NCI-H748 treated with DMSO at 0.1 percent for 48 hours (cell line): ENCODE measurements around the gene UCP3.

Source experiments
- DNase-seq: peaks from one replicate; lab custom pipeline; 2025; lab: John Stamatoyannopoulos, UW

The UCP3 gene, protein sequence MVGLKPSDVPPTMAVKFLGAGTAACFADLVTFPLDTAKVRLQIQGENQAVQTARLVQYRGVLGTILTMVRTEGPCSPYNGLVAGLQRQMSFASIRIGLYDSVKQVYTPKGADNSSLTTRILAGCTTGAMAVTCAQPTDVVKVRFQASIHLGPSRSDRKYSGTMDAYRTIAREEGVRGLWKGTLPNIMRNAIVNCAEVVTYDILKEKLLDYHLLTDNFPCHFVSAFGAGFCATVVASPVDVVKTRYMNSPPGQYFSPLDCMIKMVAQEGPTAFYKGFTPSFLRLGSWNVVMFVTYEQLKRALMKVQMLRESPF

DNA sequence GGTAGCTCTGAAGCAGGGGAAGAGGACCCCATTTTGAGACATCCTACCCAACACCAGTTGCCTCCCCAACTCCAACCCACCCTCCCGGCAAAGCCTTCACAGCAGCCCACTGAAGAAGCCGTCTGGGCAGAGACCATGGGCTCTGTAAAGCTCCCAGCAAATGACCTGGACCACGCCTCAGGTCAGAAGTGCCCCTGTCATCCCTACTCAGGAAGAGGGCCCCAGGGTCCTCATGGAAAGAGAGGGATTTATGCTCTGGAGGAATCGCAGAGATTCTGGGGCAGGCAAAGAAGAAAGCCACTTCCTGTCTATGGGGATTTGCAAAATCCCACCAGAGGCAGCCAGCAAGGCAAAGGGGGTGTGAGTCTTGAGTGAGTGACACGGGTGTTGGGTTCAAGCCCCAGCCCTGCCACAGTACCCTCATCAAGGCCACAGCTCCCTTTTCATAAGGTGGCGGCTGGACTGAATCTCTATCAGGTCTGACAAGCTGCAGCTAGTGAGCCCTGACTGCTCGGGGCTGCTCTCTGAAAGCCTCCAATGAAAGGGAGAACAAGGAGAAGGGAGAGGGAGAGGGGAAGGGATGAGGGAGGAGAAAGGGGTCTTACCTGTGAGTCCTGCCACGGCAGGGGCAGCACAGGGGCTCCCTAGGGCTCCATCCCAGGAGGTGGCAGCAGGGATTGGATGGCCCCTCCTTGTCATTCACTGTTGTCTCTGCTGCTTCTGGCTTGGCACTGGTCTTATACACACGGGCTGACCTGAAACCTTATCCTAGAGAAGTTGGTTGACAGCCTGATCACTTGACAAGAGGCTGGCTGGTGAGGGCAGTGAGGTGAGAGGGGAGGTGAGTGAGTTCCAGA is at the start of gene UCP3:
Gene UCP3 (minus strand): TSS at position 713 of the 857 bp plus-strand sequence. CDS start 2,043 bp downstream, outside the sequence.
- no peak for DNase-seq

DNA sequence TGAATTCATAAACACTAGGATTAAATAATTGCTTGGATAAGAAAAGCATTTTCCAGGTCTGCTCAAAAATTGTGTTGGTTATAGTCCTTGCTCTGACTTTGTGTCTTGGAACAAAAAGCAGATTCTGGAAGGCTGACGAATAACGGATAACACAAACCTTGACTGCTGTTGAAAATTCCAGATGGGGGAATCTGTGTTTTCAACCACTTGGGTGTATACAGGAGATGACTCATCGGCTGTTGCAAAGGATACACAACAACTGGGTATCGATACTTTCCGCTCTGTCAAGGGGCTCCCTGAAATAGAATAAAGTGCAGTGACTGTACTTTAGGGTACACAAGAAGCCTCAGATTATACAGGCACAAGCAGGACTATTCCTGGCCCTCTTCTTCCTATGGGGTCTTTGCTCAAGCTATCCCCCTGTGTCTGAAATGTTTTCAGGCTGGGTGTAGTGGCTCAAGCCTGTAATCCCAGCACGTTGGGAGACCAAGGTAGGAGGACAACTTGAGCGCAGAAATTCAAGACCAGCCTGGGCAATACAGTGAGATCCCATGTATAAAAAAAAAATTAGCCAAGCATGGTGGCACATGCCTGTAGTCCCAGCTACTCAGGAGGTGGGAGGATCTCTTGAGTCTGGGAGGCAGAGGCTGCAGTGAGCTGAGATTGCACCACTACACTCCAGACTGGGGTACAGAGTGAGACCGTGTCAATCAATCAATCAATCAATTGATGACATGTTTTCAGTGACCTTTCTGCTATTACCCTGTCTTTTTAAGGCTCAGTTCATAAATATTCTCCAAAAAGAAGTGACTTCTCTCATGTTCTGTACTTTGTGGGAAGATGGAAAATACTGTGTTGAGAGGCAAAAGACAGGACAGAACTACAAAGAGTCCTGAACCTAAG is 48.6 kb upstream of the UCP3 start:
- DNase-seq, result no peak

DNA sequence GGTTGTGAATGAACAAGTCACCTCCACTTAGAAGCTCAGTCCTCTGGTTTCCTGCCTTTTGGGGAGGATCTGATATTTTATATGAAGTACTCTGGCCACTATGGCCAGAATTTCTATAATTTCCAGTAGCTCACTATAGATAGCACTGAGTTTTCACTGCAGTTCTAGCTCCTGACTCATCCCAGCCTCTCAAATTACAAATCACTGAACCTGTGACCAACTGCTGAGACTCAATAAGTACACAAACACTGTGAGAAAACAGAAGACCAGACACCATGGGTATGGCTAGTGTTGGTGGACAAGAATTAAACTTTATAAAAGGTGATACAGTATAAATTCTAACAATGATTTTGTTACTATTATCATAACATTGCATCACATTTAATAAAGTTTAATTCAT is 47.1 kb upstream of the UCP3 start:
- no peak for DNase-seq

DNA sequence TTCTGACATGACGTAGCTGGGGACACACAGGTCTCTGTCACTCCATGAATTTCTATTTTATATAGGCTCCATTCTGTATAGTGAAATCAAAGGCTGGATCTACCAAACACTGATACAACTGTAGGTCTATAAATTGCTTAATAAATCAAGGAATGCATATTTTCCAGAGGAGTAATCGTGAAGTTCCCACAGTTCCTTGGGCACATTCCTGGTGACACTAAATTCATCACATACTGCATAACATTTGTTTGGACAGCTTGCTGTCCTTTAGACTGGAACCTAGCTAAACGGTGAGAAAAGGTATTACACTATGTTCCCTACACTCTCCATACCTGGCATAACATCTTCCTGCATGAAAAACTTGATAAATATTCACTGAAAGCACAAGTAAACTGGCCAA is 41.6 kb upstream of the UCP3 start:
- DNase-seq, result no peak

DNA sequence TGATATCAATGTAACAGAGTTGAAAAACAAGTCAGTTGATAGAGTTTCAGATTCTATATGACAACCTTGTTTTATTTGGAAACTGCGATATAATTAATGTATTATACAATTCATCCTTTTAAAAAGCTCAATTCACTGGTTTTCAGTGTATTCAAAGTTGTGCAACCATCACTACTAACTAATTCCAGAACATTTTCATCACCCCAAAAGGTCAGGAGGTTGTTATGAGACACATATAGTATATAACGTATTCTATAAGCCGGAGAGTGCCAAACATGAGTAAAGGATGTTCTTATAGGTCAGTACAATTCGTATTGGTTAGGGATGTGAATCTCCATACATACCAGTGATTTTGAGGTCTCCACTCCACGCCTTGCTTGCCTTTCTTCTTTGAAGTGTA is 40.1 kb upstream of the UCP3 start:
- no peak for DNase-seq

DNA sequence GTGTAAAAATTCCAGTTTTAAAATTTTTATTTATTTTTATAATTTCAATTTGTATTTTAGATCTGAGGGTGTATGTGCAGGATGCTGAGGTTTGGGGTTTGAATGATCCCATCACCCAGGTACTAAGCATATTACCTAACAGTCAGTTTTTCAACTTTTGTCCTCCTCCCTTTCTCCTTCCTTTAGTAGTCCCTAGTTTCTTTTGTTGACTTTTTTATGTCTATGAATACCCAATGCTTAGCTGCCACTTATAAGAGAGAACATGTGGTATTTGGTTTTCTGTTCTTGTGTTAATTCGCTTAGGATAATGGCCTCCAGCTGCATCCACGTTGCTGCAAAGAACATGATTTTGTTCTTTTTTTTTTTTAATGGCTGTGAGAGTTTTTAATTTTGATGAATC is 35.7 kb upstream of the UCP3 start:
- no peak for DNase-seq

DNA sequence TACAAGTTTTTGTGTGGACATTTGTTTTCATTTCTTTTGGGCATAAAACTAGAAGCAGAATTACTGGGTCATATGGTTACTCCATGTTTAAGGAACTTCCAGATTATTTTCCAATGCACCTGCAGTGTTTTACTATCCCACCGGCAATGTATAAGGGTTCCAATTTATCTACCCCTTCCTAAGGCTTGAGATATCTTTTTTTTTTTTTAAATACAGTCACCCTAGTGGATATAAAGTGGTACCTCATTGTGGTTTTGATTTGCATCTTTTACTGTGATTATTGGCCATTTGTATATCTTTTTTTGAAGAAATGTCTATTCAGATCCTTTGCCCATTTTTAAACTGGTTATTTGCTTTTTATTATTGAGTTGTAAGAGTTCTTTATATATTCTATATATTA is 34.6 kb upstream of the UCP3 start:
- no peak for DNase-seq

DNA sequence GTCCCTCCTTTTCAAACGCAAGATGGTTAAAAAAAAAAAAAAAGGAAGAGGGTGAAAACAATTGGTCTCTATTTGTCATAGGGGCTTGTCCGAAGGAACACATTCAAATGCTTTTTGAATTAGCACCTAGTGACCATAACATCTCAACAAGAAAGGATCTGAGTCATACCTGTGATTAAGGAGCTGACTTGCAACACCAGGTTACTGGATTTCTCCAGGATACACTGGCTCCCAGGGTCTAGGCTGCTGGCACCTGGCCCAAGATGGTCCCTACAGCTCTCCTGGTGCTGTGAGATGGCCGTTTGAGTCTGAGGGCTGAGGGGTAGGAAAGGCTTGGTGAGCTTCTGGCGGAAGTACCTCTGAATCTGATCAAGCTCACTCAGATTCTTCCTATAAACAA is 28.4 kb upstream of the UCP3 start:
- no peak for DNase-seq

DNA sequence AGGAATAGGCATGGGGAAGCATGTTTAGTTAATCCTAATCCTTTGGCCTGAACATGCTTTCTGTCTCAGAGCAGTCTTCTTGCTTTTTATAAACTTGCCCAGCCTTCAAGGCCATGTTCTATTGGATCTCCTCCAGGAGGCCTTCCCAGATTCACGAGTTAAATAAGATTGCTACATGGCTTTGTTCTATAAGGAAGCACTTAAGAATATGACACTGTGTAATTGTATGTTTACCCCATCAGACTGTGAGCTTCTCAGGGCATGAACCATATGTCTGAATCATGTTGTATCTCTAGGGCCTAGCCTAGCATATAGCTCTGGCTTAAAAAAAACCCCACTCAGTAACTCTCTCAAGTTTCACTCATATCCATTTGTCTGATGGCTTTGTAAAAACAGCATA is 26.4 kb upstream of the UCP3 start:
- DNase-seq, result no peak

DNA sequence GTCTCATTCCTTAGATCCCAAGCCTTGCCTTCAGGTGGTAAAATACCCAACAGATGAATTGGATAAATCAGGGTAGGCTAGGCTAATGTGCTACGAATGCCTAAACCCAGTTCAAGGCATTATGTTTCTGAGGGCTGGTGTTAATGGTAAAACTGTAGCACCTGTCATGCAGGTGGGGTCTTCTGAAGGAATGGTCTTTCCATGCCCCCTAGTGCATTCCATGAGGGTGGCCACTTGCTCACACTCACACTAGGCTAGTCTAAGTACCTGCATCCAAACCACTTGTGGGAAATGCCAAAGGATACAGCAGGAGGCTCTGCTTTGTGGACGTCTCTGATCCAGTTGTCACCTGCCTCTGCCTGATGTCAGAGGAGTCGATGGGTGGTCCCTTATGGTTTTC is 24.2 kb upstream of the UCP3 start:
- DNase-seq, result no peak

DNA sequence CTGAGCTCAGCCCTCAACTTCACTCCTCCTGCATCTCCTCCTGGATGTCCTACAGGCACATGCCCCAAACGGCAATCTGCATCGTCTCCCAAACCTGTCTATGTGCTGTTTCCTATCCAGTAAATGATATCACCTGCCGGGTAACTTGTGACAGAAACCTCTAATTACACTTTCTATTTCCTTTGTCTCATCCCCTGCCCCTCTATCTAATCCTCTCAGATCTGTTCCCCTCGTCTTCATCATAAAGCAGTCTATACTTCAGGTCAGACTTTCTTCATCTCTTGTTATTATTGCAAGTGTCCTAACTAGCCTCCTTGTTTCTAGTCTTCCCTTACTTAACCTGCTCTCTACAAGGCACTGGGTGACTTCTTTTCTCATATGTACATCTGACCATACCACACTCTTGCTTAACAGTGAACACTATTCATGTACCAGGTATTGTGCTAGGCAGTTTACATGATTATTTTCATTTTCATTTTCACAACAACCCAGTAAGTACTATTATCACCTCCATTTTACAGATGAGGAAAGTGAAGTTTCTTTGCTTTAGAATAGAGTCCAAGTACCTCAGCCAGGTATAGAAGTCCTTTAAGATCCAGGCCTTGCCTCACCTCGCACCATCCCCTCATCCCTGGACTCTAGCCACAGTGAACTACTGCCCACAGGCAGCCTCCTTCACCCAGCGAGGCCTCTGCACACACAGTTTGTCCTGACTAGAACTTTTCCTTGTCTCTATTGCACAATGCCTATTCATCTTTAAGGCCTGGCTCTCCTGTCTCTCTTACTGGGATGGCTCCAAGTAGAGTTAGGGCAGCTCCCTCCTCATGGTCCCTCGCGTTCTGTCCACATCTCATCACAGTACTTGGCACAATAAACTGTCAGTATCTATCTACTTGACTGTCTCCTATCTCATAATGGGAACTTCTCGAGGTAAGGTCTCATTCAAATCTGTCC is 22.1 kb upstream of the UCP3 start:
- DNase-seq, result no peak

DNA sequence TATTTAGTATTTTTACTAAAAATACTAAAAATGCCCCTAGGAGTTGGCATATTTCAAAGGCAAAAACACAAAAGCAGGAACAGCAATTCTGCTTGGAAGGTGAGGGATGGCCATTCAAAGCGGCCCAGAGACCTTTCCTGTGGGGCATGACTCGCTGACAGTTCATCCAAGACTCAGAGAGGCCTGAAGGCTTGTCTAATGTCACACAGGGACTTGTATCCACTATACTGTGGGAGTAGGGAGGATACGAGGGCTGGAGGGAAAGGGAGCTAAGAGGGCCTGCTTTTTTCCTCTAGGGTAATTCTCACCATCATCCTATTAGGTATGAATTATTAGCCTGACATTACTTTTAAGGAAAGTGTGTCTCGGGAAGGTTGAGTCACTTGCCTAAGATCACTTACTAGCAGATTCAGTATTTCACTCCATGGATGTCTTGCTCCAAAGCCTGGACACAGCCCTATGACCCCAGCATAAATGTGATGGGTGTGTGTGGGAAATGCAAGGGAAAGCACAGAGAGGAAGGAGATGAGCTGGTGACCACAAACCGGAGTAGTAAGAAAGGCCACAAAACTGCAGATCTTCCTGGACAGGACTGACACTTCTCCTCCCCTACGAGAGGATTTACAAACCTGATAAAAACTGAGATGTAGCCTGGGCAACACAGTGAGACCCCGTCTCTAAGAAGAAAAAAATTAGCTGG is 16.7 kb upstream of the UCP3 start:
- no peak for DNase-seq

DNA sequence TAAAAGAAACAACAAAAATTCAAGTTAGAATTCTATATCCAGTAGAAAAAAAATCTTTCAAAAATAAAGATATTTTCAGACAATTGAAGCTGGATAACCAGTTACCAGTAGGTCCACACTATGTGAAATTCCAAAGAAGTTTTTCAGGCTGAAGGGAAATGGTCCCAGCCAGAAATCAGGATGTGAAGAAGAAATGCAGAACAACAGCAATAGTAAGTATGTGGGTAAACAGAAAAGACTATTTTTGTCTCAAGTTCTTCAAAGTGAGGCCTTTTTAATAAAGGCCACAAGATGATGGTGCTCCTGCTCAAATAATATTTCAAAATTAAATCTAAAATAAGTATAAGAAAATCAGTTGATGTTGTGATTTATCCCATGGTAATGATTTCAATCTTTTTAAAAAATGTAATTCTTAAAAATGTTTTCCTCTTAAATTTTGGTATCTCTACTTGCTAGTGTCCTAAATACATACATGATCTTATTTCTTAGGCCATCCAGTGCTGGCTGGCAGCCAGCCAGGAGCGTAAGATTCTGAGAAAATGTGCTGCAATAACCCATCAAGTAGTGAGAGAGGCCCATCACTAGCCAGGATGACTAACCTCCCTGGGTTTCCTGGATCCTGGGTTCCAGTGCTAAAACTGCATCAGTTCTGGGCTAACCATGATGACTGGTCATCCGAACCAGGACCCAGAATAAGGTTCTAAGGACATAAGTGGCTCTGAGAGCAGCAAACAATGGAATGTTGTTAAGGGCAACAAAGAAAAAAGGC is 15.6 kb upstream of the UCP3 start:
- DNase-seq, result no peak

DNA sequence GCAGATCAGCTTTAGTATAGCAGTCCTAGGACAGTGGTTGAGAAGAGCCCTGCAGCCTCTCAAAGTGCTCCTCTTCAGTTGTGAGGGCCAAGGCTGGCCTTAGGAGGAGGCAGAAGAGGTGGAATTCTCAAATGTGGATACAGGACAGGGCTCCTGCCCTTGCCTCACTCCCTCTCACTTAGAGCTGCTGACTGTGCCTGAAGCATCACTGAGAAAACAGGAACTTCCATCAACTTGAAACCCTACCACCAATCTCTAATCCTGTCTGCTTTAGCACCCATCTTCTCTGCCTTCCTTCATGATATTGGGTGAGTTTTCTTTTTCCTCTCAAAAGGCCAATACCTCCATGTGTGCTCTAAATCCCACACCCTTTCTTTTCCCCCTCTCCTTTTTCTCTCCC is 14.4 kb upstream of the UCP3 start:
- no peak for DNase-seq

DNA sequence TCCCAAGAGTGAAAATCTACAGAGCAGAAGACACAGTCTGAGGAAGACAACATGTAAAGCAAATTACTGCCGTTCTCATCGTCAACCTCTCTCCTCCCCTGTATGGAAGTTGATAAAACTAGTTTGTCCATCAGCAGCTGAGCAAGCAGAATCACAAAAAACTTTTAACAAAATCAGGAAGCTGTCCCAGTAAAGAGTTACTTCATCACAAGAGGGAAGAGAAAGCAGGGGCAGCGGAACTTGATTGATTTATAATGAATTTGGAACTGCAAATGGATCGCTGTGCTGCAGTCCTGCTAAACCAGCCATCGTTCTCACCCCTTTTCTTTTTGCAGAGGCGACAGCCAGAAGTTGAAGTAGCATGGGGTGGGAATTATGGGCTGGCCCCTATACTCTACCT is 13.7 kb upstream of the UCP3 start:
- no peak for DNase-seq

DNA sequence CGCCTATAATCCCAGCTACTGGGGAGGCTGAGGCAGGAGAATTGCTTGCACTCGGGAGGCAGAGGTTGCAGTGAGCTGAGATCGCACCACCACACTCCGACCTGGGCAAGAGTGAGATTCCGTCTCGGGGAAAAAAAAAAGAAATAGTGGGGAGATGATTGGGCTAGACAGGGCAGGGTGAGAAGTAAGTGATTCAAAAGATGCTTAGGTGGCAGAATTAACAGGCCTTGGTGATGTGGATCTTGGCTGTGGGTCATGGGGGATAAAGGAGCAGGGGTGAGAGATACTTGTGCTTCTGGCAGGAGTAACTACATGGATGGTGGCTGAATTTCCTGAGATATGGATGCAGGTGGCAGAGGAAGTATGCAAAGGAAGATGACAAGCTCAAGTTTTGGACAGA is 13.1 kb upstream of the UCP3 start:
- DNase-seq, result no peak

DNA sequence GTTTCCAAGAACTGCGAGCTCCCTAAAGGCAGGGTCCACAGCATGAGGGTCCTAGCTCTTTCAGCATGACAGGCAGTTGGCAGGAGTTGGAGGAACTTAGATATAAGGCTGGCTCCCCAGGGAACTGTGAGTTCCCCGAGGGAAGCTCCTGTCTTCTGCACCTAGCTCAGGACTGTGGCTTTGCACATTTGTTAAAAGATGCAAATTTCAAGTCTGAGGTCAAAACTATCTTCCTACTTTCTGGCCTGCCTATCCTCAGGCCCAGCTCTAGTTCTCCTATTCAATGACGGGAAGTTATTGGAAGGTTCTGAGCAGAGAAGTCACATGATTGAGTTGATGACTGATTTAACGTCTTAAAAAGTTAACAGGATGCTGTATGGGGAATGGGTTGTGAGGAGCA is 11.7 kb upstream of the UCP3 start:
- DNase-seq, result no peak

DNA sequence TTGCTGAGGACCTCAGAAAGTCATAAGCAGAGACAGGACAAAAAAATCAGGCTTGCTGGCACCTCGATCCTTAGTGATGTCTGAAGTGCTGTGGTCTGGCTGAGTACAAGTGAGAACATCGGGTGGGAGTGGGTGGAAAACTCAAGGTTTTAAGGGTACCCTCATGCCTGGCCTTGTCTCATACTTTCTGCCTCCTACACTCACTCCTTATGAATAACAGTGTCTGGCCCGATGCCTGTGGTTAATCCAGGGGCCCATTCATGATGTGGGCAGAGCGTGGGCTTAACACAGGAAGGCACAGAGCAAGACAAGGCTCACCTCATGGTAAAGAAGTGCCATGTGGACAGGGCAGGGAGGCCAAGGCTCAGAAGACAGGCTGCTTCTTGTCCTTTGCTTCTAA is 11.0 kb upstream of the UCP3 start:
- DNase-seq, result no peak

DNA sequence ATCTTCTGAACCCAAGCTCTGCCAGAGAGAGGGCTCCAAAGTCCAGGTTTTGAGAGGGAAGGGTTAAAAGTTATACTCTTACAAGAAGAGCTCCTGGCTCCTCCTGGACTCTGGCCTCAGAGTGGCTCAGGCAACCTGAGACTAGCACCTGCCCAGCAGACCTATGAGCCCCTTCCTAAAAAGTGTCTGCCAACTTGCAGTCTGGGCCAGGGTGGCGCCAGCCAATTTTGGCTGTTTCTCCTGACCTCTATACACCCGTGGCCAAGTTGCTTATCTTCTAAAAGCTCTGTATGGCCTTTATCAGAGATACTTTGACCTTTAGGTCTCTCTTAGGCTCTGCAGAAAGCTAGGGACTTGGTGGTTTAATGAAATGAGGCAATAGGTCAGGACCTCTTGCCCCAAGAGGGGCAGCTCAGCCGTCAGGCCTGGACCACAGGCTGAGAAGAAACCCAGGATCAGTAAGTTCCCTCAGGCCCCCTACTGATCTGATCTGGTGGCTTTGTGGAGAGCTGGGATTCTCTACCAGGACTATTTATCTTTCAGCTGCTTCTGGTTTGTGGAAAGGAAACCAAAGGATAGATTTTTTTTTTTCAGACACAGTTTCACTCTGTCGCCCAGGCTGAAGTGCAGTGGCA is 10.3 kb upstream of the UCP3 start:
- DNase-seq, result no peak
